Epithelial cell of esophagus (primary cell): Measurements from ENCODE around the gene MAP1S.

Experiments used
- DNase-seq: peaks from one replicate; pipeline ENCODE4 v3.0.0; 2010; ENCODE audit warnings: low read depth
- H3K4me3 ChIP-seq: 2 replicates; pipeline ENCODE4 v1.5.1; 2011; ENCODE audit warnings: mild to moderate bottlenecking, low read length, control low read depth
- TF ChIP-seq, protein P1 (sequence below): IDR thresholded peaks from 2 replicates; pipeline ENCODE4 v1.5.1; 2011; ENCODE audit warnings: low read depth, mild to moderate bottlenecking, low read length, control low read depth, inconsistent platforms; ENCODE audit not compliant: insufficient read depth; ENCODE audit errors: missing control alignments

The MAP1S gene

GRCh38 chr19:17679526-17680229 is 39.6 kb upstream of the MAP1S start:
- DNase-seq: no peak
- TF ChIP-seq, protein P1, sequence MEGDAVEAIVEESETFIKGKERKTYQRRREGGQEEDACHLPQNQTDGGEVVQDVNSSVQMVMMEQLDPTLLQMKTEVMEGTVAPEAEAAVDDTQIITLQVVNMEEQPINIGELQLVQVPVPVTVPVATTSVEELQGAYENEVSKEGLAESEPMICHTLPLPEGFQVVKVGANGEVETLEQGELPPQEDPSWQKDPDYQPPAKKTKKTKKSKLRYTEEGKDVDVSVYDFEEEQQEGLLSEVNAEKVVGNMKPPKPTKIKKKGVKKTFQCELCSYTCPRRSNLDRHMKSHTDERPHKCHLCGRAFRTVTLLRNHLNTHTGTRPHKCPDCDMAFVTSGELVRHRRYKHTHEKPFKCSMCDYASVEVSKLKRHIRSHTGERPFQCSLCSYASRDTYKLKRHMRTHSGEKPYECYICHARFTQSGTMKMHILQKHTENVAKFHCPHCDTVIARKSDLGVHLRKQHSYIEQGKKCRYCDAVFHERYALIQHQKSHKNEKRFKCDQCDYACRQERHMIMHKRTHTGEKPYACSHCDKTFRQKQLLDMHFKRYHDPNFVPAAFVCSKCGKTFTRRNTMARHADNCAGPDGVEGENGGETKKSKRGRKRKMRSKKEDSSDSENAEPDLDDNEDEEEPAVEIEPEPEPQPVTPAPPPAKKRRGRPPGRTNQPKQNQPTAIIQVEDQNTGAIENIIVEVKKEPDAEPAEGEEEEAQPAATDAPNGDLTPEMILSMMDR: no peak
- H3K4me3 ChIP-seq: no peak overlapping the region

GRCh38 chr19:17680230-17680722 is 39.0 kb upstream of the MAP1S start:
- TF ChIP-seq, protein P1: no peak
- no peak overlapping the region for H3K4me3 ChIP-seq
- DNase-seq: peak; percentile 25

DNA sequence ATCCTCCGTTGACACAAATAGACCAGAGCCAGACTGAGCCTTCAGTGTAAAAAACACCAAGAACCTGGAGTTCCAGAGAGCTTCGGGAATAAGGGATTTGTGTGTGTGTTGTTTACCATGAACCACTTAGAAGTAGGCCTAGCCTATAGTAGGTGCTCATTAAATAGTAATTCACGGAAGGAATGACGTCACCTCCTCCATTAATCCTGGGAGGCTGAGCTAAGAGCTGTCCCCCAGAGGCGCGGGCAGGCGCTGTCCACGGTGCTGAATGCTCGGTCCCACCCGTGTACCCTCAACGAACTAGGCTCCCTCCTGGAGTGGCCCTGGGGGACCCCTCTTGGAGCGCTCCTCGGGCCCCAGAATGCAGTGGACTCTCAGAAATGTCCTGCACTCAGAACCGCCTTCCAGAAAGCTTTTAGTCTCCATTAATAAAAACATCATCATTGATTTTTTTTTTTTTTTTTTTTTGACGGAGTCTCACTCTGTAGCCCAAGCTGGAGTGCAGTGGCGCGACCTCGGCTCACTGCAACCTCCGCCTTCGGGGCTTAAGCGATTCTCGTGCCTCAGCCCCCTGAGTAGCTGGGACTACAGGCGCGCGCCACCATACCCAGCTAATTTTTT is 37.7 kb upstream of the MAP1S start:
- H3K4me3 ChIP-seq: no peak overlapping the region
- DNase-seq: peak; percentile 36
- TF ChIP-seq, protein P1: no peak

GRCh38 chr19:17682273-17682672 is 37.0 kb upstream of the MAP1S start:
- no peak for DNase-seq
- no peak overlapping the region for H3K4me3 ChIP-seq
- TF ChIP-seq, protein P1: no peak

- no peak overlapping the region for H3K4me3 ChIP-seq
- DNase-seq: no peak
- TF ChIP-seq, protein P1: no peak
Observed at GRCh38 chr19:17683078-17683477, 36.2 kb upstream of the MAP1S start.

- DNase-seq: no peak
- TF ChIP-seq, protein P1: no peak
- no peak overlapping the region for H3K4me3 ChIP-seq
Observed at GRCh38 chr19:17684256-17684655, 35.0 kb upstream of the MAP1S start.
